ENCODE data around the gene SLC7A1. TPM values are rescaled to one million over a fixed set of nuclear protein-coding genes. Genes with fewer than 3 reads are reported as not detected.

Gene SLC7A1
- total RNA-seq, 1 experiment from 2014 or later, result 62.8 TPM

GRCh38 chr13:29498426-29499040, 97.0 kb downstream of the SLC7A1 start:
- no peaks in the 10 kb centered on the region for H3K9me2 ChIP-seq (ENCODE audit: insufficient read depth)
- intact Hi-C loops (cut with micrococcal nuclease; ENCODE audit: unreplicated experiment), result no loop called here
- H4K20me1 ChIP-seq (ENCODE audit: insufficient read depth), result no peaks in the 10 kb centered on the region
- DNase-seq, result no peak
- POLR2A ChIA-PET (ENCODE audit: unreplicated experiment), result no interaction called here
- no peak overlapping the region for H3K27ac ChIP-seq
- no peaks in the 10 kb centered on the region for H3F3A ChIP-seq (ENCODE audit: insufficient read depth, low read depth)
- no peak overlapping the region for H2AFZ ChIP-seq
- H3K4me1 ChIP-seq (replicated peaks; ENCODE audit: insufficient read depth), result no peaks in the 10 kb centered on the region; the same call in 1 of the 2 replicates
- BruUV-seq (replicated peaks), result no TSS peak
- no peaks in the 10 kb centered on the region for H3K36me3 ChIP-seq (ENCODE audit: low read depth)
- CTCF ChIA-PET, result no interaction called here
- H3K9me3 ChIP-seq (ENCODE audit: insufficient read depth, low read depth), result no peaks in the 10 kb centered on the region
- no peak overlapping the region for H3K4me2 ChIP-seq
- H3K79me2 ChIP-seq (ENCODE audit: low read depth), result no peaks in the 10 kb centered on the region
- H3K27me3 ChIP-seq (ENCODE audit: insufficient read depth, low read depth), result peaks cover 7% of the 10 kb centered on the region; the same call in 1 of the 2 replicates
- no peak overlapping the region for H3K4me3 ChIP-seq
- no peak for TF ChIP-seq EZH2 (IDR thresholded peaks at IDR 0.05; ENCODE audit: low read depth)
- no peak for TF ChIP-seq CTCF (conservative IDR thresholded peaks at IDR 0.05)

- Histone ChIP-seq H3K36me3 (ENCODE audit: low read depth) (no peaks in the 10 kb centered on the region), H2AFZ (no peak overlapping the region), H3F3A (ENCODE audit: insufficient read depth, low read depth) (0 out of 2 replicates have a peak, but pooled peaks cover 3% of the 10 kb centered on the region), H3K27ac (no peak overlapping the region), H3K27me3 (ENCODE audit: insufficient read depth, low read depth) (peaks cover 7% of the 10 kb centered on the region; the same call in 1 of the 2 replicates), H3K4me2 (no peak overlapping the region), H4K20me1 (ENCODE audit: insufficient read depth) (no peaks in the 10 kb centered on the region), H3K79me2 (ENCODE audit: low read depth) (no peaks in the 10 kb centered on the region), H3K9me2 (ENCODE audit: insufficient read depth) (no peaks in the 10 kb centered on the region), H3K4me3 (no peak overlapping the region), H3K9me3 (ENCODE audit: insufficient read depth, low read depth) (no peaks in the 10 kb centered on the region), H3K4me1 (replicated peaks; ENCODE audit: insufficient read depth) (no peaks in the 10 kb centered on the region; the same call in 1 of the 2 replicates)
- intact Hi-C loops (cut with micrococcal nuclease; ENCODE audit: unreplicated experiment), result no loop called here
- ChIA-PET CTCF (no interaction called here), POLR2A (ENCODE audit: unreplicated experiment) (no interaction called here)
- TF ChIP-seq EZH2 (IDR thresholded peaks at IDR 0.05; ENCODE audit: low read depth) (no peak), CTCF (conservative IDR thresholded peaks at IDR 0.05) (no peak)
- BruUV-seq (replicated peaks), result no TSS peak
- DNase-seq, result no peak
Observed at GRCh38 chr13:29497137-29497654, 98.3 kb downstream of the SLC7A1 start.

GRCh38 chr13:29496241-29496712, 99.2 kb downstream of the SLC7A1 start:
- no TSS peak for BruUV-seq (replicated peaks)
- CTCF ChIA-PET, result no interaction called here

More at GRCh38 chr13:29496241-29496712, 99.2 kb downstream of the SLC7A1 start:
- Histone ChIP-seq H3K4me3 (no peak overlapping the region), H2AFZ (no peak overlapping the region), H3K9me2 (ENCODE audit: insufficient read depth) (no peaks in the 10 kb centered on the region), H3K36me3 (ENCODE audit: low read depth) (no peaks in the 10 kb centered on the region), H3K4me1 (replicated peaks; ENCODE audit: insufficient read depth) (no peaks in the 10 kb centered on the region; the same call in 1 of the 2 replicates), H3K9me3 (ENCODE audit: insufficient read depth, low read depth) (no peaks in the 10 kb centered on the region), H3F3A (ENCODE audit: insufficient read depth, low read depth) (0 out of 2 replicates have a peak, but pooled peaks cover 3% of the 10 kb centered on the region), H3K27ac (no peak overlapping the region), H3K4me2 (no peak overlapping the region), H3K27me3 (ENCODE audit: insufficient read depth, low read depth) (peaks cover 7% of the 10 kb centered on the region; the same call in 1 of the 2 replicates), H3K79me2 (ENCODE audit: low read depth) (no peaks in the 10 kb centered on the region), H4K20me1 (ENCODE audit: insufficient read depth) (no peaks in the 10 kb centered on the region)
- DNase-seq, result peak in 1 of 2 experiments; percentile 41
- intact Hi-C loops (cut with micrococcal nuclease; ENCODE audit: unreplicated experiment), result no loop called here
- TF ChIP-seq CTCF (conservative IDR thresholded peaks at IDR 0.05) (no peak), EZH2 (IDR thresholded peaks at IDR 0.05; ENCODE audit: low read depth) (no peak)
- POLR2A ChIA-PET (ENCODE audit: unreplicated experiment), result no interaction called here
